ENCODE results near the gene DHH. TPM values are rescaled to one million over a fixed set of nuclear protein-coding genes. Genes with fewer than 3 reads are reported as not detected.

Gene DHH
- total RNA-seq, 1 experiment from 2014 or later: 0.39 TPM

- Histone ChIP-seq H3K9me3 (ENCODE audit: low read depth, low read length, poor library complexity, severe bottlenecking) (no peaks in the 10 kb centered on the region), H3K36me3 (ENCODE audit: insufficient read depth, low read length, poor library complexity, severe bottlenecking) (peaks cover 5% of the 10 kb centered on the region), H3K27ac (ENCODE audit: low read depth, low read length, poor library complexity, severe bottlenecking) (no peak overlapping the region), H3K27me3 (replicated peaks; ENCODE audit: insufficient read depth, low read depth, low read length, poor library complexity) (peaks cover 66% of the 10 kb centered on the region), H3K4me1 (ENCODE audit: insufficient read depth, low read length, poor library complexity, severe bottlenecking) (peaks cover 9% of the 10 kb centered on the region), H3K4me3 (ENCODE audit: low read depth, low read length, poor library complexity, severe bottlenecking) (peak overlapping the region; percentile 10)
- TF ChIP-seq CTCF (conservative IDR thresholded peaks at IDR 0.05; ENCODE audit: low read depth, low read length): no peak
- no peak for TF ChIP-seq EZH2 (IDR thresholded peaks at IDR 0.05; ENCODE audit: borderline replicate concordance, low read depth, low read length, poor library complexity, severe bottlenecking)
- DNase-seq (ENCODE audit: low spot score): no peak
- intact Hi-C loops (cut with micrococcal nuclease; ENCODE audit: unreplicated experiment): no loop called here
- ChIA-PET POLR2A (ENCODE audit: low non-redundant PET) (no interaction called here), CTCF (interaction anchor here (1.5 kb wide), 1 partner anchor 30 kb away, joined by 5 read pairs; no protein-coding TSS in a partner anchor)
- no TSS peak for BruUV-seq (replicated peaks)
These were observed 825 bp downstream of the DHH start for GRCh38 chr12:49093792-49094159.

GRCh38 chr12:49092816-49093406 lies 1.7 kb downstream of the DHH start:
- intact Hi-C loops (cut with micrococcal nuclease; ENCODE audit: unreplicated experiment): no loop called here
- H3K4me3 ChIP-seq (ENCODE audit: low read depth, low read length, poor library complexity, severe bottlenecking): no peak overlapping the region
- POLR2A ChIA-PET (ENCODE audit: low non-redundant PET): interaction anchor here (0.6 kb wide), 2 partner anchors 28 to 126 kb away, joined by 4 to 20 read pairs; no protein-coding TSS in a partner anchor
- no peaks in the 10 kb centered on the region for H3K9me3 ChIP-seq (ENCODE audit: low read depth, low read length, poor library complexity, severe bottlenecking)
- CTCF ChIA-PET: interaction anchor here (0.6 to 1.5 kb wide), 5 partner anchors 12 to 96 kb away, joined by 3 to 6 read pairs (median 3); no protein-coding TSS in a partner anchor
- H3K27me3 ChIP-seq (replicated peaks; ENCODE audit: insufficient read depth, low read depth, low read length, poor library complexity): peaks cover 68% of the 10 kb centered on the region
- H3K36me3 ChIP-seq (ENCODE audit: insufficient read depth, low read length, poor library complexity, severe bottlenecking): peaks cover 5% of the 10 kb centered on the region
- H3K4me1 ChIP-seq (ENCODE audit: insufficient read depth, low read length, poor library complexity, severe bottlenecking): peaks cover 9% of the 10 kb centered on the region
- H3K27ac ChIP-seq (ENCODE audit: low read depth, low read length, poor library complexity, severe bottlenecking): no peak overlapping the region
- DNase-seq (ENCODE audit: low spot score): no peak
- BruUV-seq (replicated peaks): no TSS peak
- TF ChIP-seq EZH2 (IDR thresholded peaks at IDR 0.05; ENCODE audit: borderline replicate concordance, low read depth, low read length, poor library complexity, severe bottlenecking): no peak
- no peak for TF ChIP-seq CTCF (conservative IDR thresholded peaks at IDR 0.05; ENCODE audit: low read depth, low read length)

- peaks cover 68% of the 10 kb centered on the region for H3K27me3 ChIP-seq (replicated peaks; ENCODE audit: insufficient read depth, low read depth, low read length, poor library complexity)
- intact Hi-C loops (cut with micrococcal nuclease; ENCODE audit: unreplicated experiment): no loop called here
These were observed 2.4 kb downstream of the DHH start for GRCh38 chr12:49092086-49092815.

More at GRCh38 chr12:49092086-49092815, 2.4 kb downstream of the DHH start:
- Histone ChIP-seq H3K36me3 (ENCODE audit: insufficient read depth, low read length, poor library complexity, severe bottlenecking) (no peaks in the 10 kb centered on the region), H3K4me1 (ENCODE audit: insufficient read depth, low read length, poor library complexity, severe bottlenecking) (peaks cover 9% of the 10 kb centered on the region), H3K9me3 (ENCODE audit: low read depth, low read length, poor library complexity, severe bottlenecking) (no peaks in the 10 kb centered on the region), H3K4me3 (ENCODE audit: low read depth, low read length, poor library complexity, severe bottlenecking) (no peak overlapping the region), H3K27ac (ENCODE audit: low read depth, low read length, poor library complexity, severe bottlenecking) (no peak overlapping the region)
- TF ChIP-seq CTCF (conservative IDR thresholded peaks at IDR 0.05; ENCODE audit: low read depth, low read length) (peak; percentile 57), EZH2 (IDR thresholded peaks at IDR 0.05; ENCODE audit: borderline replicate concordance, low read depth, low read length, poor library complexity, severe bottlenecking) (peak; percentile 38)
- no TSS peak for BruUV-seq (replicated peaks)
- ChIA-PET POLR2A (ENCODE audit: low non-redundant PET) (interaction anchor here (0.6 kb wide), 2 partner anchors 29 to 127 kb away, joined by 4 to 20 read pairs; no protein-coding TSS in a partner anchor), CTCF (interaction anchor here (0.6 to 1.3 kb wide), 4 partner anchors 12 to 164 kb away, joined by 3 to 6 read pairs (median 3); no protein-coding TSS in a partner anchor)
- DNase-seq (ENCODE audit: low spot score): peak; percentile 50

Measured in A673 (cell line).